NB4 (cell line): ENCODE measurements around the gene ZNF132.
"Not testable (repeated sequence)": the region's sequence is repeated elsewhere in the genome, so short reads cannot be mapped to it uniquely, and the experiment has no call there.

ENCODE experiments used
- POLR2A ChIP-seq: IDR thresholded peaks from 2 replicates; pipeline ENCODE4 v1.6.1; 2011; ENCODE audit warnings: mild to moderate bottlenecking; ENCODE audit not compliant: insufficient read length; ENCODE audit errors: extremely low read depth
- TF ChIP-seq, protein P1 (sequence below): IDR thresholded peaks from one replicate; pipeline ENCODE4 v1.5.1; 2012; ENCODE audit warnings: low read depth, low read length
- TF ChIP-seq, protein P2 (sequence below): IDR thresholded peaks from 2 replicates; pipeline ENCODE4 v1.6.1; 2011; ENCODE audit warnings: low read depth, low read length

DNA sequence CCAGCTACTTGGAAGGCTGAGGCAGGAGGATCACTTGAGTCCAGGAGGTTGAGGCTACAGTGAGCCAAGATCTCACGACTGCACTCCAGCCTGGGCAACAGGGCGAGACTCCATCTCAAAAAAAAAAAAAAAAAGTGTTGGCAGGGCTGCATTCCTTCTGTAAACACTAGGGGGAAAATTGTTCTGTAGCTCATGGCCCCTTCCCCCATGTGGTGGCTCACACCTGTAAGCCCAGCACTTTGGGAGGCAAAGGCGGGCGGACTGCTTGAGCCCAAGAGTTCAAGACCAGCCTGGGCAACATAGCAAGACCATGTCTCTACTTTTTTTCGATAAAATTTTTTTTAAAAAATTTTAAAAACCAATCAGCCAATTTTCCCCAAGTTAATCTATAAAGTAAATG is 44.4 kb upstream of the ZNF132 start:
- TF ChIP-seq, protein P1, sequence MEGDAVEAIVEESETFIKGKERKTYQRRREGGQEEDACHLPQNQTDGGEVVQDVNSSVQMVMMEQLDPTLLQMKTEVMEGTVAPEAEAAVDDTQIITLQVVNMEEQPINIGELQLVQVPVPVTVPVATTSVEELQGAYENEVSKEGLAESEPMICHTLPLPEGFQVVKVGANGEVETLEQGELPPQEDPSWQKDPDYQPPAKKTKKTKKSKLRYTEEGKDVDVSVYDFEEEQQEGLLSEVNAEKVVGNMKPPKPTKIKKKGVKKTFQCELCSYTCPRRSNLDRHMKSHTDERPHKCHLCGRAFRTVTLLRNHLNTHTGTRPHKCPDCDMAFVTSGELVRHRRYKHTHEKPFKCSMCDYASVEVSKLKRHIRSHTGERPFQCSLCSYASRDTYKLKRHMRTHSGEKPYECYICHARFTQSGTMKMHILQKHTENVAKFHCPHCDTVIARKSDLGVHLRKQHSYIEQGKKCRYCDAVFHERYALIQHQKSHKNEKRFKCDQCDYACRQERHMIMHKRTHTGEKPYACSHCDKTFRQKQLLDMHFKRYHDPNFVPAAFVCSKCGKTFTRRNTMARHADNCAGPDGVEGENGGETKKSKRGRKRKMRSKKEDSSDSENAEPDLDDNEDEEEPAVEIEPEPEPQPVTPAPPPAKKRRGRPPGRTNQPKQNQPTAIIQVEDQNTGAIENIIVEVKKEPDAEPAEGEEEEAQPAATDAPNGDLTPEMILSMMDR, result not testable (repeated sequence)
- not testable (repeated sequence) for TF ChIP-seq POLR2A
- TF ChIP-seq, protein P2, sequence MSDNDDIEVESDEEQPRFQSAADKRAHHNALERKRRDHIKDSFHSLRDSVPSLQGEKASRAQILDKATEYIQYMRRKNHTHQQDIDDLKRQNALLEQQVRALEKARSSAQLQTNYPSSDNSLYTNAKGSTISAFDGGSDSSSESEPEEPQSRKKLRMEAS, result not testable (repeated sequence)
